Fibroblast of skin of scalp (primary cell): ENCODE measurements around the gene LHPP.

ENCODE experiments used
- DNase-seq: peaks from one replicate; pipeline ENCODE4 v3.0.0-alpha.2; 2013

The LHPP gene

GRCh38 chr10:124647421-124648130, 186.0 kb downstream of the LHPP start:
- peak; percentile 35 for DNase-seq

- DNase-seq, result no peak
Measured at GRCh38 chr10:124648131-124648475, 186.5 kb downstream of the LHPP start.

- DNase-seq, result peak; percentile 71
Measured at GRCh38 chr10:124648738-124649137, 187.1 kb downstream of the LHPP start.

GRCh38 chr10:124649214-124649613, 187.6 kb downstream of the LHPP start:
- no peak for DNase-seq

GRCh38 chr10:124650263-124650662, 188.6 kb downstream of the LHPP start:
- no peak for DNase-seq

GRCh38 chr10:124650820-124651401, 189.3 kb downstream of the LHPP start:
- no peak for DNase-seq

GRCh38 chr10:124651402-124651891, 189.8 kb downstream of the LHPP start:
- no peak for DNase-seq

GRCh38 chr10:124652200-124652599, 190.6 kb downstream of the LHPP start:
- no peak for DNase-seq

GRCh38 chr10:124652701-124653100, 191.1 kb downstream of the LHPP start:
- DNase-seq, result no peak

GRCh38 chr10:124653311-124653710, 191.7 kb downstream of the LHPP start:
- no peak for DNase-seq

- DNase-seq, result no peak
Measured at GRCh38 chr10:124653811-124654651, 192.4 kb downstream of the LHPP start.

- DNase-seq, result no peak
Measured at GRCh38 chr10:124654686-124655085, 193.1 kb downstream of the LHPP start.

- DNase-seq, result no peak
Measured at GRCh38 chr10:124655191-124656112, 193.8 kb downstream of the LHPP start.

- DNase-seq, result no peak
Measured at GRCh38 chr10:124656113-124656490, 194.5 kb downstream of the LHPP start.

- no peak for DNase-seq
Measured at GRCh38 chr10:124656541-124656940, 194.9 kb downstream of the LHPP start.

- DNase-seq, result peak; percentile 62
Measured at GRCh38 chr10:124657806-124658205, 196.2 kb downstream of the LHPP start.

- no peak for DNase-seq
Measured at GRCh38 chr10:124658591-124659242, 197.1 kb downstream of the LHPP start.

- no peak for DNase-seq
Measured at GRCh38 chr10:124659380-124659779, 197.8 kb downstream of the LHPP start.

GRCh38 chr10:124660404-124661125, 198.9 kb downstream of the LHPP start:
- no peak for DNase-seq

GRCh38 chr10:124661660-124662180, 200.1 kb downstream of the LHPP start:
- no peak for DNase-seq

- no peak for DNase-seq
Measured at GRCh38 chr10:124663228-124663627, 201.6 kb downstream of the LHPP start.
